G401 (cell line): ENCODE measurements around the gene ESYT2. TPM values are rescaled to one million over a fixed set of nuclear protein-coding genes. Genes with fewer than 3 reads are reported as not detected.
"Not testable (repeated sequence)": the region's sequence is repeated elsewhere in the genome, so short reads cannot be mapped to it uniquely, and the experiment has no call there.

Source experiments
- DNase-seq: peaks from one replicate; pipeline ENCODE4 v3.0.0-alpha.2; 2015; ENCODE audit warnings: low spot score
- in situ Hi-C: cut with HindIII; loops from 2 replicates; pipeline ENCODE4 v1.10.0; 2016; ENCODE audit warnings: low sequenced_read_pairs, mixed read lengths
- total RNA-seq: library from RNA; depleted of rRNA; stranded (reverse); fragments of >200 nt; shearing (Covaris generic); gene quantifications from 2 replicates; pipeline ENCODE4 v1.2.3, GENCODE V29; 2014

ESYT2 gene
- total RNA-seq, 1 experiment from 2014 or later: 34.8 TPM

- in situ Hi-C loops: no loop called here
- DNase-seq: no peak
Measured at GRCh38 chr7:158860394-158860793, 31.1 kb upstream of the ESYT2 start.

GRCh38 chr7:158858592-158859503, 29.5 kb upstream of the ESYT2 start:
- no peak for DNase-seq
- in situ Hi-C loops: no loop called here

- DNase-seq: no peak
- in situ Hi-C loops: no loop called here
Measured at GRCh38 chr7:158856883-158857668, 27.8 kb upstream of the ESYT2 start.

- in situ Hi-C loops: no loop called here
- no peak for DNase-seq
Measured at GRCh38 chr7:158854681-158855081, 25.4 kb upstream of the ESYT2 start.

DNA sequence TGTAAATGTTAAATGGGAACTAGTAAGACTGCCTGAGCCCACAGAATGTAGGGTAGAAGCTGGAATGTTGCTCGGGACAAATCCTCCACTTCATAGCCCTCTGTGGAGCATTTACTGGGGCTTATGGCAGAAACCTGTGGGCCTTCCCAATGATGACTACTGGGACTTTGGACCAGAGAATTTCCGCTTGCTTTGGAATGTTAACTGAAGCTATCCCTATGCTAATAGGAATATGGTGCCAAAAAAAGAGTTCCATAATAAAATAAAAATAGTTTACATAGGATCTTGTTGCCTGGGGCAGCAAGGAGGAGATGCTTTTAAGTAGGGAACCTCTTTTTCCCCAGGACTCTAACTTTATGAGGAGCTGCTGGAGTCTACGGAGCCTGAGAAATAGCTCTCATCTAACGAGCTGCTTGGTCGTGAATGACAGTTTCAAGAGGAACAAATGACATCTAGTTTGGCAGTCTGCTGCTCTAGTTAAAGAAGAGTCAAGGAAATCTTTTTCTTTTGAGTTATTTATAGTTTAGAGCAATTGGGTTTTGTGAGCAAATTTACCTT, 21.3 kb upstream of the ESYT2 start:
- in situ Hi-C loops: no loop called here

DNA sequence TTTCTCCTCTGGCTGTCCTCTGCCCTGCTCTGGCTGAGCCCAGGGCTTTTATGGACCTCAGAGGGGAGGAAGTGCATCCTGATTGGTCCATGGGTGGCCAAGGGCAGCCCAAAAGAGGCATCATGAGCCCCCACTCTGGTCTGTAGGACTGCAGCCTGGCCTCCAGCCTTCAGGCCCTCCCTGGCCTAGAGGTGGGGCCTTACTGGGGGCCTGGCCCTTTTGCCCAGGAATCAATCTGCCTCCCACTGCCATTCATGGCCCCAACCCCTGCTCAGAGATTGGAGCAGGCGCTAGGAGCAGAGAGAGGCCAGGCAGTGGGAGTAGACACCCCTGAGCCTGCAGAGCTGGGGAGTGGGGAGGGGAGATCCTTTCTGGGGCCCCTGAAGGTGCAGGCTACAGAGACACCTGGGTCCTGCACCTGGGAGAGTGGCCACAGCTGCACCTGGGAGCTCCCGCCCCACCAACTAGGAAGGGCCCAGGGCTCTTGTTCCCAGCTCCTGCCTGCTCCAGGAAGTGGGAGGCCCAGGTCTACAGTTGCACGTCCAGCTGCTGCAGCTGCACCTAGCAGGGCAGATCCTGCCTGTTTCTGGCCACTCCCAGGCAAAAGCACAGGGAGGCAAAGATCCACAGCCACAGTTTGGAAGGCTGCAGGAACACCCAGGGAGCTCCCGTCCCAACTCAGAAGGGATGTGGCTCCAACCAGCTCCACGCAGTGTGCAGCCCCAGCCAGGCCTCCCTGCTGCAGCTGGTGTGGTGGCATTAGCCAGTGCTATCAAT, 20.6 kb upstream of the ESYT2 start:
- in situ Hi-C loops: no loop called here
- DNase-seq: no peak

More for the DNA sequence above, 21.3 kb upstream of the ESYT2 start:
- no peak for DNase-seq

DNA sequence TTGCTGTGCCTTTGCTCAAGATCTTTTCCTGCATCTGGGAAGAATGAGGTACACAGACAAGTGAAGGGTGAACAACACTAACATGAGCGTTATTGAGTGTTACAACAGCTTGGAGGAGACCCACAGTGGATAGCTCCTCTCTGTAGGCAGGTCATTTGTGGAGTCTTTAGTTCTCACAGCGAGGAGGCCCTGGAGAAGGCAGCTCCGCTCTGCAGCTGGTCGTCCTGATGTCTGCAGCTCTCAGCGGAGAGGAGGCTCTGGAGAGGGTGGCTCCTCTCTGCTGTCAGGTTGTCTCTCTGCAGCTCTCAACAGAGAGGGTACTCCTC, 20.1 kb upstream of the ESYT2 start:
- DNase-seq: no peak
- in situ Hi-C loops: no loop called here

- in situ Hi-C loops: no loop called here
- no peak for DNase-seq
Measured at GRCh38 chr7:158847451-158847866, 18.1 kb upstream of the ESYT2 start.

DNA sequence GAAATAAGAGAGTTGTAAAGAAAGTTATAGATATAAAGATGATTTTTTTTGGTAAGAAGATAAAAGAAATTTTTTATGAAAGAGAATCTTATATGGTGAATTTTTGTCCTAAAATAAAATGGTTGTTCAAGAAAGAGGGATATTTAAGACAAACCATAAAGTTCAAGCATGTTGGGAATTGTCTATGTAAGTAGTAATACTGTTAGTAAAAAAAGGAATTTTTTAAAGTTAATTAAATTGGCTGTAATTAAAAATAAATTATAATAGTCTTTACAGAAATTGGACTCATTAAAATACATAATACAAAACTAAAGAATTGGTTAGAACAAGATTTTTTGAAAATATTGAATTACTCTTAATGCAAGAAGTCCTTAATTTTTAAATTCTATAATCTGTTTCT, 17.0 kb upstream of the ESYT2 start:
- in situ Hi-C loops: no loop called here

DNA sequence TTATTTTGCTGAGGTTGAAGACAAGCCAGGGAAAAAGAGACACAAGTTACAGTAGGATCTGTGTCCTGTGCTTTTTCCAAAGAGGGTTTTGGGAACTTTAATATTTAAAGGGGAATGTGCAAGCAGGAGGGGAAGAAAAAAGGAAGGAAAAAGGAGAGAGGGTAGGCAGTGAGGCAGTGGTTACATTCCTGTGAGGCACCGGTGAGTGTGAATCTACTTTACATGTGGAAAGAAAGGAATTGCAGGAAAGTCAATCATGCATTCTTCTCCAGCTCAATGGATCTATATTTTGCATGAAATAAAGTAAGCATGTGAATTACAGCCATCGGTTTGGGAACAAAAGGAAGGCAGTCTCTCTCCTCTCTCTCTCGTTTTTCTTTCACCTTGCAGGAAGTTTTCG, 14.5 kb upstream of the ESYT2 start:
- no peak for DNase-seq
- in situ Hi-C loops: no loop called here

More for the DNA sequence above, 17.0 kb upstream of the ESYT2 start:
- DNase-seq: no peak

- in situ Hi-C loops: no loop called here
- DNase-seq: no peak
Measured at GRCh38 chr7:158842486-158842885, 13.2 kb upstream of the ESYT2 start.

GRCh38 chr7:158840604-158841003, 11.3 kb upstream of the ESYT2 start:
- in situ Hi-C loops: no loop called here

DNA sequence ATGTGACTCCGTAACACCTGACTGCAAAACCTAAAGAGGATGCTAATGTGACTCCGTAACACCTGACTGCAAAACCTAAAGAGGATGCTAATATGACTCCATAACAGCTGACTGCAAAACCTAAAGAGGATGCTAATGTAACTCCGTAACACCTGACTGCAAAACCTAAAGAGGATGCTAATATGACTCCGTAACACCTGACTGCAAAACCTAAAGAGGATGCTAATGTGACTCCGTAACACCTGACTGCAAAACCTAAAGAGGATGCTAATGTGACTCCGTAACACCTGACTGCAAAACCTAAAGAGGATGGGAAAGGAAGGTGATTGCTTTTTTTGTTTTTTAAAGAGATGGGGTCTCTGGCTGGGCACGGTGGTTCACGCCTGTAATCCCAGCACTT, 9.9 kb upstream of the ESYT2 start:
- DNase-seq, in situ Hi-C loops: not testable (repeated sequence)

More at GRCh38 chr7:158840604-158841003, 11.3 kb upstream of the ESYT2 start:
- no peak for DNase-seq

GRCh38 chr7:158837790-158838637, 8.7 kb upstream of the ESYT2 start:
- DNase-seq: no peak
- in situ Hi-C loops: no loop called here

GRCh38 chr7:158836692-158837091, 7.4 kb upstream of the ESYT2 start:
- DNase-seq: no peak
- in situ Hi-C loops: no loop called here

GRCh38 chr7:158834878-158835784, 5.8 kb upstream of the ESYT2 start:
- in situ Hi-C loops: no loop called here
- DNase-seq: no peak

DNA sequence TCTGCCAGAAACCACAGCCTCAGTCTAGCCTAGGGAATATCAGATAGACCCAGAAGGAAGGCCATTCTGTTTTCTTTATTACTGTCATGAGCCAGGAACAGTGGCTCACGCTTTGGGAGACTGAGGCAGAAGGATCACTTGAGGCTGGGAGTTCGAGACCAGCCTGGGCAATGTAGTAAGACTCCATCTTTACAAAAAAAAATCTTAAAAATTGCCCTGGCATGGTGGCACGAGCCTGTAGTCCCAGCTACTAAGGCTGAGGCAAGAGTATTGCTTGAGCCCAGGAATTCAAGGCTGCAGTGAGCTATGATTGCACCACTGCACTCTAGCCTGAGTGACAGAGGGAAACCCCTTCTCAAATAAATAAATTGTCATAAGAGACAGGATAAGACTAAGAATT, 3.7 kb upstream of the ESYT2 start:
- DNase-seq: no peak
- in situ Hi-C loops: no loop called here

- in situ Hi-C loops: no loop called here
- no peak for DNase-seq
Measured at GRCh38 chr7:158831738-158832091, 2.4 kb upstream of the ESYT2 start.
